DMS79 (cell line): ENCODE results near the gene DUSP3.

Experiments used
- DNase-seq: peaks from one replicate; lab custom pipeline; 2025; lab: John Stamatoyannopoulos, UW

The DUSP3 gene

DNA sequence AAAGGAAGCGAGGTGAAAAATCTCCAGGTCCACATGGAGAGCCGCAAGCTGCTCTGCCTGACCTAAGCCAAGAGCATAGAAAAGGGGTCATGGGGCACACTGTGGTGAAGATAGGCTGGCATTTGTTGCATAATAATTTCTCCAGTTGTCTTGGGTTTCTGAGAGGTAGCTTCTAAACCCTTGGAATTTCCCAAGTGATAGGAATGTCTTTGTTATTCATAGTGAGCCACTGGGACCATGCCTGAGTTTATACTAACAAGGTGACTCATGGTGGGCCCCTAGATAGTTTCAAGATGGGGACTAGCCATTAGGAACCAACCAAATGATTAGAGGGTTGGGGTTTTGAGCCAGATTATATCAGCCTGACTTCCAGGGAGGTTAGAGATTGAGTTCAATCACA, 45.8 kb downstream of the DUSP3 start:
- DNase-seq = no peak

DNA sequence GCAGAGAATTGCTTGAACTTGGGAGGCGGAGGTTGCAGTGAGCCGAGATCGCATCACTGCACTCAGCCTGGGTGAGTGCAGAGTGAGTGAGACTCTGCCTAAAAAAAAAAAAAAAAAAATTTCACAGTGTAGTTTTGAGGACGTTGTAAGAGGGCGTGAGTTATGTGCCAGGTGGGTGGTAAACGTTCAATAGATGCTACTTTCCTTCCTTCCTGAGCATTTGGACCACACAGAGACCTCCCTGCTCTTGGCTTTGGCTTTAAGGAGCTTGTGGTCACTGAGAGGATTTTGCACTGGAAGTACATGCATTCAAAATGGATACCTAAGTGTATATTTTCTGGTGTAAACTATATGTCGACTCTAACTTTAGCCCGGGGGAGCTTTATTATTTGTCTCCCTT, 50.7 kb downstream of the DUSP3 start:
- DNase-seq = no peak

DNA sequence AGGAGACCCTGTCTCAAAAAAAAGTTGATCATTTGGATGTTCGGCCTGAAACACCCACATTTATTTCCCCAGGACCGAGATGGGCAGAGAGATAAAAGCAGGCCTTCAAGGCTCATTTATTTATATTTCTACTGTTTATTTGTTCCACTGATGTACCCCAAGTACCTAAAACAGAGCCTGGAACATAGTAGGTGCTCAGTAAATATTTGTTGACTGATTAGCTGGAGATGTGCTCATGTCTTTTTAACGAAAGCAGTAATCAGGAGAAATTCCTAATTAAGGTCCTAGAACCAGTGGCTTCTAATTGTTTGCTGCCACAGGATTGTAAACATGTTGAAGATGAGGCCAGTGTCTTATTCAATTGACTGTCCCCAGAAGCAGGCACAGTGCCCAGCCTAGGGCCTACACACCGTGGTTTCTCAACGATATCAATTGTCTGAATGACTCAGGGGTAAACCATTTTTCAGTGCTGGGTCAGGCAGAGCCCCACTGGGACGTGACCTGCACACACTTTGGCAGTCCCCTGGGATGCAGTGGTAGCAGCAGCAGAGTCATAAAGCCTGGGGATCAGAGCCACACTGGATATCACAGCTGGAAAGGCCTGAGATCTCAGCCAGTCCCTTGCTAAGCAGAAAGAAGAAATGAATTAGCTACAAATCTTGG, 54.9 kb downstream of the DUSP3 start:
- DNase-seq = no peak

DNA sequence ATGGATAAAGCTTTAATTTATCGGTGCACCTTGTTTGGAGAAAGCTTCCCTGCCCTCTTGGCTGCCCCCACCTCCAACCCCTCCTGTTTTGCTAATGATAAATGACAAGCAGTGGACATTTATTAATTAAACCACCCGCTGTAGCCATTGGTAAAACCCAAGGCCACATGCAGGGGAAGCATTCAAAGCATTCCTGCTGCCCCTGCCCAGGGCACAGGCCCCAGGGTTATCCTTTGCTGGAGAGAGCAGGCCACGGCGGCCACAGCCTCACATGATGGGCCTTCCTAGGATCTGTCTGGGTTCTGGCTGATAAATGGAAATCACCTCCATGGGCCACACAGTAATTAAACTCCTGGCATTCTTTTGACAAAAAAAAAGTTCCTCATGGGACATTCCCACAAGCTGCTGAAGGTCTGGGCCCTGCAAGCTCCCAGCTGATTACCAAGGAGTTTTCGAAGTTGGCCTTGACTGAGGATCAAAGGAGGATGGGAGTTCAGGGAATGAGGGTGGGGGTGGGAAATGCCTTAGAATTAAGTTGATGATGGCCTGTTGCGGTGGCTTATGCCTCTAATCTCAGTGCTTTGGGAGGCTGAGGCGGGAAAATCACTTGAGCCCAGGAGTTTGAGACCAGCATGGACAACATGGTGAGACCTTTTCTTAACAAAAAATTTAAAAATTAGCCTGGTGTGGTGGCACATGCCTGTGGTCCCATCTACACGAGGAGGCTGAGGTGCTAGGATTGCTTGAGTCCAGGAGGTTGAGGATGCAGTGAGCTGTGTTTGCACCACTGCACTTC, 55.7 kb downstream of the DUSP3 start:
- DNase-seq = no peak

DNA sequence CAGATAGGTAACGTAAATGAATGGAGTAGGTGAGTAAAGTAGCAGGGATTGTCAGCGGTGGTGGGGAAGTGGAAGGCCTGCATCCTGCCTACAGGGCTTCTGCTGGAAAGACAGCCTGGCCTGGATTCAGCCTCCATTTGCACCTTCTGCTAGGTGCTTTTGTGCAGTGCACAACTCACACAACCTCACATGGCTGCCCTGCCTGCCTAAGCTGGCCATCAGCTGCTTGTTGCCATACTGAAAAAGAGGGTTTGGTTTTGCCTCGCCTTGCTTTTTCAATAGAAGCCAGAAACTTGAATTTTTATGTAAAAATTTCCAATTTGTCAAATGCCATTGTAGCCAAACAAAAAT, 56.5 kb downstream of the DUSP3 start:
- DNase-seq = no peak

DNA sequence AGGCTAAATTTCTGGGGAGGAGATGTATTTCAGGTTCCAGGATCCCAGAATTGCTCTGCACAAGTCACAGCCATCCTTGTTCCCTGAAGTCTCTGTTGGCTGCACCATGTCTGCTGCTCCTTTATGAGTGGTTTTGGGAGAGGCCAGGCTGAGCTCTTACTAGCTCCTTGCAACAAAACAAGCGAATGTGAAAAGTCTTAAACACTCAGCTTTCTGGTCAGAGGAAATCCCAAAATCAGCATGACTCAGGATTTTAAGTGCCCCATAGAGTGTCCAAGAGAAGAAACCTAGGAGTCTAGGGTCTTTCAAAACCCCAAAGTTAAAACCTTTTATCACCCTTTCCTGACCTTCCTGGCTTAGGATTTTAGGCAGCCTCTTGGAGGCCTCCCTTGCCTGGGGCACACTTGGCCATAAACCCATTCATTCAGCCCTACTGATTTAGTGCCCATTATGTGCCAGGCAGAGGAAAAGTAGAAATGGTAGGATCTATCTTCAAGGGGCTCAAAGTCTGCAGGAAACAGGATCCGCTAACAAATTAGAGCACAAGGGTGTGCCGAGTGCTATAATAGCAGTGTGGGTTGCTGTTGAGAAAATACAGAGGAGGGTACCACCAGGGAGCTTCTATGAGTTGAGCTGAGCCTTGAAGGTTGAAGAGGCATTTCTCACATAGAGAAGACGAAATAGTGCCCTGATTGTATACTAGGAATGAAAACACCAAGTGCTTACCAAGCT, 57.1 kb downstream of the DUSP3 start:
- no peak for DNase-seq

DNA sequence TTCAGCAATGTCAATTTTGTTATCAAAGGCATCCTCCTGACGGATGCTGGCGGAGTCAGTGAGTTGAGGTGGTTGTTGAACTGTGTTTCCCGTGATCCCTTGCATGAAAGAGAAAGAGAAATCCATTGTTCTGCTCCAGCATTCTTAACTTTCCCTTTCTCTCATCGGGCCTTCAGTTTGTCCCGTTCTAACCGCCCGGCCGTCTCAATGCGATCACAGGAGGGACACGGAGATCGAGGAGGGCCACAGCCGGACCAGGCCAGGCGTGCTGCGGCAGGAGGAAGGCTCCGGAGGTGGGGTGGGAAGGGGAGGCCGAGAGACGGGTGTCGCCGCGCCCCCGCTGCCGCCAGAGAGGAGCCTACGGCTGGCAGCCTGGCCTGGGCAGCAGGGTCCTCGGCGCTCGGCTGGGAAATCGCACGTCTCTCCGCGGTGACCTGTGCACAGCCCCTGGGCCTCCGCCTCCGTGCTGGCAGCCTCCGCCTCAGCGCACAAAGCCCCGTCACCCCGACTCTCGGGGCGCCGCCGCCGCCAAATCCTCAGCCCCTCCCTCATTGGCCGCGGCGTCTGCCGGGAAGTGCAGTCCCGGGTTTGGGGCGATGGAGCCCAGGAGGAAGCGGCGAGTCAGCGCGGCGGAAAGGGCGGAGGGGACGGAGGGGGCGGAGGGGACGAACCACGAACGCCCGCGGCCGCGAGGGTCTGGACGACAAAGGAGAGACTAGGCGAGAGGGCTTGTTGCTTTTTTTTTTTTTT, 58.3 kb downstream of the DUSP3 start:
- DNase-seq = peak; percentile 36

DNA sequence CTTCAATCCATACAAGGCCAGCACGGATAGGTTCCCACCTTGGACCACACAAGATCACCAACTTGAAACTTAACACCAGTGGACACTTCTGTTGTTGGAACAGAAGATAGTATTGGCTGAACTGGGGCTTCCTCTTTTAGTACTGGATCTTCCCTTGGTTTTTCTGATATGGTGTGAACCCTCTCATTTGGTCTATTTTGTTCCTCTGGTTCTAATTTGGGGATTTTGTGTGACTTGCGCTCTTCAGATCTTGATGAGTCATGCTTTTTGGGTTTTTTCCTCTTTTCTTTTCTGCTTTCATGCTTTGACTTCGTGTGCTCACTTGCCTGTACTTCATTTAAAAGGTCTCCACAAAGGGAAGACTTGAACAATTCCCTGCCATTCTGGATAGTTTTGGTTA, 59.2 kb downstream of the DUSP3 start:
- DNase-seq = no peak

DNA sequence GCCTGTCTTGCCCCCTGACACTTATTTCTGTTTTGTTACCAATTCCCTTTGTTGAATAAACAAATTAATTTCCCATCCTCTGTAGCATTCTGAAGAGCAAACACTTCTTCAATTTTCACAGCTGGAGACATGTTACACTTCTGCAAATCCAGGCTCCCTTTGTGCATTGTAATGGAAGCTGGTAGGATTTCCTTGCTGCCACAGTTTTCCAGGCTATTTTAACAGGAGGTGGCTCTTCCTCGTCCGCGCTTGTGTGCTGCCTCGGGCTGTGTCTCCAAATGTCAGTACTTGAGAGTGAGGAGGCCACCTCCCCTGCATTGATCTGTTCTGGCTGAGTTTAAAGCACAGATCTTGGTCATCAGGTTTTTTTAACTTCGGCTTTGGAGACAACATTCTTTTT, 60.2 kb downstream of the DUSP3 start:
- DNase-seq = no peak

DNA sequence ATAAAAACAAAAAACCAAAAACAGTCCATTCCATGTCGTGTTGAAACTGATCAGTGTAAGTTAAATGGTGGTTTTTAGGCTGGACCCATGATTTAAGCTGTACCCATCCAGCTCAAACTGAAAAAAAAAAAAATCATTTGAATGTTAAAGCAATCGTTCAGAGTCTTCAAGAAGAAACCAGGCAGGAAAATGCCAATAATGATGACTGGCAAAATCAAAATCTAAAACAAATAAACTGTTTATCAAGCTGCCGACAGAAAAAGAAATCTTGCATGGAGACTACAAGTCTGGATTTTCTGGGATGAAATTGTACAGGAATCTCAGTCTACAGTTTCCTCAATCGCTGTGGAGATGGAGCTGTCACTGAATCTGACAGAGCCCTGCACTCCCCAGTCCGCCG, 60.9 kb downstream of the DUSP3 start:
- DNase-seq = no peak
